ENCODE data around the gene PLCL1.

PLCL1 gene

DNA sequence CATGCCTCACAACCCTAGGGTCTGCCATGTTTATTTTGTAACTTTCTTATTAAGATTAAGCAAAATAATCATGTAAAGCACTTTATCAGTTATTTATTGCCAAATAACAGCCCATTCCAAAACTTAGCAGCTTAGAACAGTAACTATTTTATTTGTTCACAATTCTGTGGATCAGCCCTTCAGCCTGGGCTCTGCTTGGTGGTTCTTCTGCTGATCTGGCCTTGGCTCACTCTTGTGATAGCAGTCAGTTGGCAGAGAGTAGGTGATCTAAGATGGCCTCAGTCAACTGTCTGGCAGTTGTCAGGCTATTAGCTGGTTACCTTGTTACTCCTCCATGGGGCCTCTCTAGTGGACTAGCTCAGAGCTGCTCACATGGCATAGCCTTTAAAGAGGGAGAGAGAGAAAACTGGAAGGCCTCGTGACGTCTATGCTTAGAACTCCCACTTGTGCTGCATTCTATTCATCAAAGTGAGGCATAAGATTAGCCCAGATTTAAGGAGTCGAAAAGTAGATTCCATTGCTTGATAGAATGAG, 54.3 kb downstream of the PLCL1 start:
- FAIRE-seq, result no peak

DNA sequence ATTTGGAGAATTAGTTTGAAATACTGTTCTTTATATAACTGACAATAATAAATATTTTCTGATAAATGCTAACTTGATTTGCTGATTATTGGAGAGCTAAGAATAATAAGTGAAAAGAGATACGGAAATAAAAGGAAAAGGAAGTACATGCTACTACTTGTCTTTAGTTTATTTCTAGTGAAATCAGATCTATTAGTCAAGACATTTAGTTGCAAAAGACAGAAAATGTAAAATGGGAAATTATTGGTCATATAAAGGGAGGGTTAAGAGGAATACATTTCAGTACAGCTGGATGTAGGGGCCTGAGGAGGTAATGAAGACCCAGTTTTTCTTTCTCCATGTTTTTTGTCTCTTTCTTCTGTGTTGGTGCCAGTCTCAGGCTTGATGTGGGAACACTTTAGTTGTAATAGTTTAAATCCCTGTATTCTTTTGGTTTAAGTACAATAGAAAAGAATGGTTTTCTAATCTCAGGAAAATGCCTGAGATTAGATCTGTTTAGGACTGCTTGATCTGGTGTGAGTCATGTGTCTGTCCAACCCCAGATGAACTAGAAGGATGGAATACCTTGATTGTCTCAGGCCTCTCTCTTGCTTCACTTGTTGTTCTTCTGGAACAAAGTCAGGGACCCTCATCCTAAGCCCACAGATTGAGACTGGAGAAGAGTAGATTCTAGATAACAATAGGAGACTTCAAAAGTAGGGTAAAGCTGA, 58.0 kb downstream of the PLCL1 start:
- peak; percentile 59 for FAIRE-seq

DNA sequence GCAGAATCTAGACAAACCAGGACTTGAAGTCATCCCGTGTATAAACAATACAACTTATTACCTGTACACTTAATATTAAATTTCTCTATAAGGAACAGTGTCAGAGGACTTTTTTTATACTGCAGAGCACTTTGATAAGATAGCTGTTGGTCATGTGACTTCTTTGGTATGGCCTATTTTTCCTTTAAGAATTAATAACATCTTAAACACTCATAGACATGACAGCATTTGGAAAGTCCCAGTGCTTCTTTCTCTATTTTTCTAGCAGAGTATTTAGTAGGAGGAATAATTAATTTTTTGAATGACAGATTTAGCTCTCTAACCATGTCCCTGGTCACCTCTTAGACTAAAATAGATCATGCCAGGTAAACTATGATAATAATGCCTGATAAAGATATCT, 59.4 kb downstream of the PLCL1 start:
- no peak for FAIRE-seq

DNA sequence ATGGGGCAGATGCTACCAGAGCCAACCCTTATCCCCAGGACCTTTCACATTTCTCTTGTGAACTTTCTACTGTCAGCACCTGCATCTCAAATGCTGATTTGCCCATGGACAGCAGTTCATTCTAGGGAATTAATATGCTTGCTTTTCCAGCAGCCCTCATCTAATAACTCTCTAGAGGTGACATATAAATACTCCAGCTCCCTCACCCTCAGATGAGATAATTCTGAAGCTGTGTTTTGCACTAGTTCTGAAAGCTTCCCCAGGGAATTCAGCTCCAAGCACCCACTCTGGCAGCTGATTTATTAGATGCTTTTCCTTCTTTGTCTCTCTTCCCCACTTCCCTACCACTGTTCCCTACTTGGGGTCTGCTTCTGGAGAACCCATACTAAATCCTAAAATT, 62.1 kb downstream of the PLCL1 start:
- no peak for FAIRE-seq

DNA sequence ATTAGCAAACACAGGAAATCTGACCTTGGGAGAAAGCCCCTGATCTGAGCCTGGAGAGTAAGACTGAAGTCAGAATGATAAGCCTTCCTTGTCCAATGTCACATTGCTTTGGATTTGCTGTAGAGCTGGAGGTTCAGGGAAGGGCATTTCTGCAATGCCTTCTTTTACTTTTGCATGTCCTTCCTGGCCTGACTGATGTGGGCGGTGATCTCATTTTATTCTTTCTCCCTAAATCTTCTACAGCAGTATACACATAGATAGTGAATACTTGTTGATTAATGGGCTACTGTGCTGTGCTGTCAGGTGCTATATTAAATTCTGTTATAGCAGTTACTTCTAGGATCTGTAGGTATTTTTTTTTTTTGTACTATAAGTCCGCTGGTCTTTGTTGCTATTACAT, 62.6 kb downstream of the PLCL1 start:
- FAIRE-seq, result no peak

DNA sequence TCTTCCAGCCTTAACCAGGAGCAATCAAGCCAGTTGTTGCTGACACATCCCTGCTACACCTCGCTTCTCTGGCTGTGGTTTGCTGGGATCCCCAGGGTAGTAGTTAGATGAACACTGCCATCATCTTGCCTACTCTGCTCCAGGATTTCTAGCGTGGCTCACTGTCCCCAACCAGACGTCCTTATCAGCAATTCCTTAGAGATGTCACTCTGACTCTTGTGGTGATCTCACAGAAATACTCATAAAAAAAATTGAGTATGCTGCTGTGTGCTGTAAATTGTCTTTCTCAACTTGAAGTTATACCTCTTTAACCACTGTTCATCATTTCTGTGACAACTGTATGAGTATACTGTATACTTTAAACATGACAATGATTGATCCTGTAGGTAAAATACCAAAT, 63.2 kb downstream of the PLCL1 start:
- FAIRE-seq, result no peak

DNA sequence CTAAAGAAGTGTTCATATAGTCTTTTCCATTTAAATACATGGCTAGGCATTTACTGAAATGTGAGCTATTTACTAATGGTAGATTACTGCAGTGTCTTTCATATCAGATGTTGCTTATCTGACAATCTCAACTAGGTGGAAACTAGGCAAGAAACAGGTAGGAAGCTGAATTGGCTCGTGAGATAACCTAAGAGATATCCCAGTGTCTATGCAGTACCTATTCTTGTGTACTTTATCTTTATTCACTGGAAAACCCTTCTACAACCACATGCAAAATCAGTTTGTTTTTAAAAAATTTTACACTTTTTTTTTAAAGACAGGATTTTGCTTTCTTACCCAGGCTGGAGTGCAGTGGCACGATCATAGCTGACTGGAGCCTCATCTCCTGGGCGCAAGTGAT, 63.8 kb downstream of the PLCL1 start:
- no peak for FAIRE-seq

DNA sequence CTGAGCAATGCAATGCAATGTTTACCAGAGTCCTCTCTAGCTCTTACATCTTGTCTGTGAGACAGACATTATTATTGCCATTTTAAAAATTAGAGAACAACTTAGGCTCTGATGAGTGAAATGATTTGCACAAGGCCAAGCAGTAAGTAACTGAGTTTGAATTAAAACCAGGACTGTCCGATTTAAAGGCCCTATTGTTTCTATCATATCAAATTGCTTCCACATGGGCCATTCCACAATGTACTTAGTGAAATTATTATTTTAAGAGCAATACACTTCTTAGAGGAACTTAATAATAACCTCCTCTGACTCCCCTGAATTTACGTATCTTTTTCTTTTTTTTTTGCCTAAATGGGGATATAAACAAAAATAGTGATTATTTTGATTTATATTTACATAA, 64.6 kb downstream of the PLCL1 start:
- FAIRE-seq, result peak; percentile 48

DNA sequence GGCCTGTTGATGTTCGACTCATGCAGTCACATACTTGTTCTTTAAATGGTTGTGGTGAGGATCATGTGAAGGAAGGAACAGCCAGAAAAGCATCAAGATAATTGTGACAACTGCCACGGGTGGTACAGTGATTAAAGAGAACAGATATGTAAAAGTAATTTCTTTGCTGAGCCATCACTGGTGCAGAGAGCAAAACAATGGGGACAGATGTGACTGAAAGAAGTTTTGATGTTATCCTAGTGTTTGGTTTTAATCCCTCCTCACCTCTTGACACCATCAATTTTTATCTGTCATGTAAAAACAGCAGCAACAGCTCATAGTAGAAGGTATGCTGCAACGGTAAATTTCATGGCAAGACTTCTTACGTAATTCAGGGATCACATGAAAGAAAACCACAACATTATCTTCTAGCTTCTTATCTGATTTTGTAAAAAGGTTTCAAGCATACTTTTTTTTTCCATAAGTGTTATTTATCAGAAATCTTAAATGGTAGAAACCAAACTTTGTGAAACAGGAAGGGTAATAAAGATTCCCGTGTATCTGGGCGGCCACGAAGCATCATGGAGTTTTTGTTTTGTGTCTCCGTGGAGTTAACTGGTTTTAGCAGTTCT, 65.2 kb downstream of the PLCL1 start:
- FAIRE-seq, result no peak

DNA sequence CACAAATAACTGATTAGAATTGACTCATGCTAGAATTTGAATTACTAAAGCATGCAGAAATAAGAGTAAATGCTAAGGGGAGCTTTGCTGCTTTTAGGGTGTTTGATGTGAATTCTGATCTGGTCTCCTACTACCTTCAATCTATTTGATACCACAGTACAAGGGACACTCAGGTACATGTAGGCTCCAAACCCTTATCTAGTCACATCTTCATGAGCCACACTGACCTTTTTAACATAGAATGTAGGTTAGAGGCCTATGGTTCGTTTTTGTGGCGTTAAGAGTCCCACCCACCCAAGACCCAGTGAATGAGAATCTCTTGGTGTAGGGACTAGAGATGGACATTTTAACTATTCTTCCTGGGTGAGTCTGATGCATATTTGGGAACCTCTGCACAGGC, 65.7 kb downstream of the PLCL1 start:
- FAIRE-seq, result no peak

DNA sequence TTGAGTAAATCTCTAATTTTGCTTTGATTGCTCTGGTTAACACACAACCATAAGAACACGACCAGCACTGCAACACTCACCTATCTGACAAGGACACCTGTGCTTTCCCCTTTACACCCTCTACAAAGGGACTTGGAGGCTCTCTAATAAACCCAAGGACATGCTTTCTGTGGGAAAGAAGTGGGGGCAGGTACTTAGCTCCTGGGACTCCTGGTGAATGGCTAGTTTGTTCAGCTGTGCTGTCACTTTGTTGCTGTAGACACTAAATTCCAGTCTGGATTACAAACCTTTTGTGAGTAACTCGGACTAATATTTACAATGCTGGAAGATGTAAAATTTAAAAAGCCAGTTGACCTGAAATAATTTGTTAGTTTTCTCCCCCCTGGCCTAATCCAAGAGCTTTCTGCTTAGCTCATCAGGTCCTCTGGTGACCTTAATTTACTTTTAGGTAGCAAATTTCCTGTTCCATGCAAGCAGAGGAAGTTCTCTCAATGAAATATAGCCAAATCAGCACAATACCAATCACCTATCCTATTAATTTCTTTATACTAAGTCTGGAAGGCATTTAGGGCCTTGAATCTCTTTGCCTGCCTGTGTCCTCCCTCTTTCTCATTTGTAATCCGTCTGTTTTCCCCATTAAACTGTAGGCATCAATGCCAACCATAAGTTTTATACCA, 67.5 kb downstream of the PLCL1 start:
- no peak for FAIRE-seq

DNA sequence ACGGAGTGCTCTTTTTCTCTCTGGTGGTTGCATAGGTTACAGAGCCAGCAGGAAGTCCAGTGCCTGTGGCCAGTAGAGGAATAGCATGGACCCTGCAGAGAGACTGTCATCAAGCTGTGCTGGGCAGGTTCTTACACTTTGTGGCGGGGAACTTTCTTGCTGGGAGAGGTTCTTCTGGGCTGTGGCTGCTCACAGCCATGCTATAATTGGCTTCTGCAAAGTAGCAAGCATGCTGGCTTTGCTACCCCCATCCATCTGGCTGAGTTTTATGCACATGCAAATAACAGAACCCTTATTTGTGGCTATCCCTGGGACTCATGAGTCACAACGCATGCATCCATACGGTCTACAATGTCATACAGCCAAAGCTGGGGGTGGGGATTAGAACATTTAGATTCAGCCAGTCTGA, 68.9 kb downstream of the PLCL1 start:
- FAIRE-seq, result no peak

DNA sequence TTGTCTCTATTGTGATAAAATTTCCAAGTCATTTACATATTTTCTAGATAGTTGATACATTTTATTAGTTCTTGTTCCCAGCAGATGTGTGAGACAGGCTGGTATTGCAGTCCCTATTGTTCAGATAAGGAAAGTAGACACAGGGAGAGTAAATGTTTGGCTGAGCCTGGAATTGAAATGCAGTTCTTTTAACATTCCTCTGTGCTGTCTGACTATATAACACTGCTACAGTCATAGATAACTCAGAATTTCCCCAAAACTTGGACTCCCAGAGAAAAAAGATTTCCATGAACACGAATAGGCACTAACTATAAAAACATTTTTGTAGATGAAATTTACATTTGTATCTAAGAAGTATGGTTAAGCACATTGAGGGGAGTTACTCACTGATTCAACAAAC, 71.4 kb downstream of the PLCL1 start:
- no peak for FAIRE-seq

DNA sequence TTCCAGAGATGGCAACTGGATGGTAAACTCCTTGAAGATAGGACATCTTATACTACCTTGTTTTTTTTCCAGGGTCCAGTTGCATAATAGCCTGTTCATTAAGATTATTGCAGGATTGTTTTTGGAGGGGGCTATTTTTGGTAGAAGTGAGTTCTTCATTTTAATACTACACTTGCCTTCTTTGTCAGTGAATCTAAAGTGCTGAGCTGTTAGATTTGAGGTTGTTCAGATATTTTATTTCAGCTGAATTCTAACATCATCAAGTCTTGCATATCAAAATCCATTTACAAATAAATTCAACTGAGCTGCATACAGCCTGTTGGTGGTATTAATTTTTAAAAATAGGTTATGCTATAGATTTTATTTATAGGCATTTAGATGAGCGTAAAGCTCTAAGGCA, 72.1 kb downstream of the PLCL1 start:
- FAIRE-seq, result no peak

DNA sequence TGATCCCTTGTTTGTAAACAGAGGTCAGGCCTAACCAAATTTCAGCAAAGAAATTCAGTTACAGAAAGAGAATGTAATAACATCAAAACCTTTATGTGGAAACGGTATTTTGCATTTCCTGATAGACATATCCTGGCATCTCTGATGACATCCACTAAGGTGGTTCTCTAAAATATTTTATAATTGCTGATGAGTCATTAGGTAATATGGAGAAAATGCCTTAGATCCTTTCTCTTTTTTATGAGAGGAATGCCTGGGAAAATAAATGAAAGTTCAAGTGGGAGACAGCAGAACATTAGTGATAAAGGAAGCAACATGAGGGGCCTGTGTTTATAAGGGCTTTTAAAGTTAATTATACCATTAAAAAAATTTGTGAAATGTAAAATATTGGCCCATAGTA, 72.6 kb downstream of the PLCL1 start:
- no peak for FAIRE-seq

DNA sequence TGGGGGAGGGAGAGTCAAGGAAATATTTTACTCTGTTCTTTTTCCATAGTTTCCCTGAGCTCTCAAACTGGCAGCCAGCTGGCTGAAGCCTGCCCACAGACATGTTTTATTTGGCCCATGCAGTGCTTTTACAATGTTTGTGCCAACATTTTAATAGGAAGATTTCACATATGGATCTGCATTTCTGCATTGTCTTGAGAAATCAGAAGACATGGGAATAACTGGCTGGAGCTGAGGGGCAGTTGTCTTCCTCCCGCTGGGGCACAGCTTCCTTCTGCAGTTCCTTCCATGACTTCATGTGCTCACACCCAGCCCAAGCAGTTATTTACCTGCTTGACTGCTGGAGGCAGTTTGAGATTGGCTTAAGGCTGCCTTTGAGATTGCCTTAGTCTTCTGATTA, 74.4 kb downstream of the PLCL1 start:
- no peak for FAIRE-seq

DNA sequence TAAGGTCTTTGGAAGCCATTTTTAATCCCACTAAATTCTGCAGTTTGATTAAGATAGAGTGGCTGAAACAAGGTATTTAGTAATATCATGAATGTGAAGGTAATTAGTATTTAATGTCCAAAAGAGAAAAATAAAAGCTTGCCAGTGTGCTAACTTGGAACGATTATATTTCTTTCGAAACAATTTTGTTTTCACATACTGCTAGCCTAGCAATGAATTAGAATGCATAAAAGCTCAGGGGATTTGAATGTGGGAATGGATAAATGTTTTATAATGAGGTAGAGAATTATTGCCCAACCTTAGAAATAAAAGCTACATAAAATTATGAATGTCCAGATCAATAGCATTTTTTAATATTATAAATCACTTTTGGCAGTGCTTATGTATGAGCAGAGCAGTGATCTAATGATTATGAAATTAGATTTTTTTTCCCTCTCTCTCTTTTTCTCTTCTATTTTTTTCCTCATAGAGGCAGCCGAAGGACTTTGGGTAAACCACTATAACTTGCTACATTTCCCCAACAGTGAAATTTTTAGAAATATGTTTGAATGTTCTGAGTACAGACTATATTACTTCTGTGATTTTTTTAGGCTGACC, 75.5 kb downstream of the PLCL1 start:
- FAIRE-seq, result no peak

DNA sequence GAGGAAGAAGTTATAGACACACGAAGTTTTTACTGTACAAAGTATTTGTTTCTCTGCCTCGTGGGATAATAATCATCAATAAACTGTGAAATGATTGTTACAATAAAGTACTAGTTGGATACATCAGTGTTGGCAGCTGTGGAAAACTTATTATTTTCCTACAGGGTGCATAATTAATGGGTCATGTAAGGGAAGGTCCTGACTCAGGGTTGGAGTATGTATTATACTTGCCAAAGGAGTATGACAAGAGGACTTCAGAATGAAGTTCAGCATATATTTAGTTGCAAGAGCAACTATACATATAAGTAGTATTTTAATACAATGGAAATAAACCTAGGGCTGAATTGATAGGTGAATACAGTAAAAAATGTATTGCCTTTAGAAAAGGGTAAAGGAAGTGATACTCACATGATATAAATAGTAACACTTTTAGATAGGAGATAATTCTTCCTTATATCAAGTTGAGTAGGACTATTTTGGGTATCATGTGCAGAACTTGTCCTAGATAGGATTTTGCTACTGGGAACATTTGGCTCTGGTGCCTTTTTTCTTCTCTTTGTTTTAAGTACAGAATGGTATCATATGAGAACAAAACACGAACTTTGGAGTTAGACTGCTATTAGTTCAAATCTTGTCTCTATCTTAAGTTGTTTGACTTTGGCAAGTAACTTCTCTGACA, 79.1 kb downstream of the PLCL1 start:
- no peak for FAIRE-seq

DNA sequence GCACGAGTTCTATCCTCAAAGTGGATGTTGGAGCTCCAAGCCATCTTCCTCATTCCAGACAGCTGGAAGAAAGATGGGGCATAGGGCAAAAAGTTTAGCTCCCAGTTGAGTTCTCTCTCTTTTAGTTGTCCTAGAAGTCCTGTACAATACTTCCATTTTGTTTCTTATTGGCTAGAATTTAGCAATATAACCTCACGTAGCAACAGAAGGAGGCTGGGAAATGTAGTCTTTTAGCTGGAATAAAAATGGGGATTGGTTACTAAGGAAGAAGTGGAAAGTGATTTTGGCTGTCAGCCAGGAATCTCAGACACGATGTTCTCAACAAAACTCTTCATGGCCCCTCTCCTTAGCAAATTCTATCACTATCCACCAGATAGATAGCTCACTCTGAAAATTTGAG, 79.9 kb downstream of the PLCL1 start:
- FAIRE-seq, result no peak

DNA sequence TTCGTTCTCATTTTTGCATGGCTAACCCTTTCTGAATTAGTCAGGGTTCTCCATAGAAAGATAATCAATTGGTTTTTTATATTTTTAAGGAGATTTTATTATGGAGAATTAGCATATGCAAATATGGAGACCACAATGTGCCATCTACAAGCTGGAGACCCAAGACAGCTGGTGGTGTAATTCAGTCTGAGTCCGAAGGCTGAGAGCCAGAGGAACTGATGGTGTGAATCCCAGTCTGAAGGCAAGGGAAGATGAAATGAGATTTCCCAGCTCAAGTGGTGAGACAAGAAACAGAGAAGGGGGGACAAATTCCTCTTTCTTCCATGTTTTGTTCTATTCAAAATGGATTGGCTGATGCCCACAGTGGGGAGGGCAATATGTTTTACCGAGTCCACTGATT, 80.7 kb downstream of the PLCL1 start:
- no peak for FAIRE-seq

DNA sequence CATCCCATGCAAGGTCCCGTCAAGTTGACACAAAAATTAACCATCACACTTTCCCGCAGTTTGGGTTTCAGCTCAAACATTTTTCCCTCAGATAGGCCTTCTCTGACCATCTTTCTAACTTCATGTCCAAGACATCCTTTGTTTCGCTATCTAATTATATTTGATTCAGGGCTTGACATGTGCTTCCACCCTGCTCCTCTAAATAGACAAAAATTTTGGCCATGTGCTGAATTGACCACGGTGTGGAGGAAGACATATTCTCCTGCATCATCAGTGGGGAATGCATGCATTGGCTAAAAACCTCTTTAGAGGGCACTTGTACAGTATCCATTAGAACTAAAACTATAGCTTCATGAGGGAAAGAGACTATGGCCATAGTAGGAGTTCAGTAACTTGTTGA, 81.2 kb downstream of the PLCL1 start:
- no peak for FAIRE-seq

DNA sequence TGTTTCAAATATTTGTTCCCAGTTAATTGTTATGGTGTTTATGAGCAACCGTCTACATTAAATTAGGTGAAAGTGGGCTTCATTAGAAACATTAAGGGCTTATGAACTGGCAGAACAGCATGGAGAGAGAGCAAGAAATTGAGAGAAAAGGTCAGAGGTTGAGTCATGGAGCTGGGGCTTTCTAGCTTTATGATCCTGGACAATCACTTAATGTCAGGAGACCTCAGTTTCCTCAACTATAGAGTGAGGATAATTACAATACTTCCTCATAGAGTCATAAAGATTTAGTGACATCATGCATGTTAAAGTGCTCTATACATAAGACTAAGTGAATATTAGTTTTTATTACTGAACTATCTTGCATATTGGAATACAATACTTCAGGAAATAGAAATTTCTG, 83.9 kb downstream of the PLCL1 start:
- FAIRE-seq, result no peak

DNA sequence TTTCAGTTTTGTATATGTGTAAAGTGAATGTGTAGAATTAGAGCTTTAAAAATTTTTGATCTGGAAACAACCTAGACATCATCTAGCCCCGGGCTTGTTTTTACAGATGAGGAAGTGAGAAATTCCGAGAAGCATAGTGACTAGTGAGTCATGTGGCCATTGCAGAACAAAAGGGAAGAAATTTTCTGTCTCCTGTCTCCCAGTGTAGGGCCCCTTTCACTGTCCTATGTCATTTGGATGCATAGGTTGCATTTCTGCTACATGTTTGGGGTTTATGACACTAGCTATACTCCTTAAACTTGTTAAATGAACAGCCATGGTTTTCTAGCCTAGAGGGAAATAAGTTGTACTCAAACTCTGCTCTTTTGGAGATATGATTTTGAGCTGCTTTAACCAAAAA, 84.6 kb downstream of the PLCL1 start:
- no peak for FAIRE-seq
